DMS114 treated with DMSO at 0.1 percent for 48 hours (cell line): ENCODE measurements around the gene PRKRIP1.
"Not testable (repeated sequence)": the region's sequence is repeated elsewhere in the genome, so short reads cannot be mapped to it uniquely, and the experiment has no call there.

Source experiments
- DNase-seq: peaks from one replicate; lab custom pipeline; 2025; ENCODE audit not compliant: unreplicated experiment; lab: John Stamatoyannopoulos, UW

PRKRIP1 gene

DNA sequence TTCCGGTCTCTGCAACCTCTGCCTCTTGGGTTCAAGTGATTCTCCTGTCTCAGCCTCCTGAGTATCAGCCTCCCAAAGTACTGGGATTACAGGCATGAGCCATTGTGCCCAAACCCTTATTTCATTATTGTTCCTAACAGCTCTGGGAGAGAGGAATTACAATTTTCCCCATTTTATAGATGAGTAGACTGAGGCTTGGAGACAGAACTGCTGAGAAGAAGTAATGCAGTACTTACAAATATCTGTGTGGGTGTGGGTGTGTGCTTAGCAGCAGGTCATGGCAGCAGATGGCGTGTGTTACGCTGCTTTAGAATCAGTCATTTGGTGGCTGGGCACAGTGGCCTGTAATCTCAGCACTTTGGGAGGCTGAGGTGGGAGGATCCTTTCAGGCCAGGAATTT, 7.4 kb downstream of the PRKRIP1 start:
- no peak for DNase-seq

- no peak for DNase-seq
These were observed 8.1 kb downstream of the PRKRIP1 start for GRCh38 chr7:102404005-102404861.

DNA sequence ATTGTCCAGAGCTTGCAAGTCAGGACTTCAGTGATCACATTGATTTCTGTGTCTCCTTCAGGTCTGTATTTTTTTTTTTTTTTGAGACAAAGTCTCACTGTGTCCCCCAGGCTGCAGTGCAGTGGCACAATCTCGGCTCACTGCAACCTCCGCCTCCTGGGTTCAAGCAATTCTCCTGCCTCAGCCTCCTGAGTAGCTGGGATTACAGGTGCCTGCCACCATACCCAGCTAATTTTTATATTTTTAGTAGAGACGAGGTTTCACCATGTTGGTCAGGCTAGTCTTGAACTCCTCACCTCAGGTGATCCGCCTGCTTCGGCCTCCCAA, 8.7 kb downstream of the PRKRIP1 start:
- DNase-seq, result not testable (repeated sequence)

- DNase-seq, result no peak
These were observed 11.7 kb downstream of the PRKRIP1 start for GRCh38 chr7:102407910-102408309.

GRCh38 chr7:102408530-102408929, 12.4 kb downstream of the PRKRIP1 start:
- not testable (repeated sequence) for DNase-seq

- no peak for DNase-seq
These were observed 13.2 kb downstream of the PRKRIP1 start for GRCh38 chr7:102409340-102409739.

DNA sequence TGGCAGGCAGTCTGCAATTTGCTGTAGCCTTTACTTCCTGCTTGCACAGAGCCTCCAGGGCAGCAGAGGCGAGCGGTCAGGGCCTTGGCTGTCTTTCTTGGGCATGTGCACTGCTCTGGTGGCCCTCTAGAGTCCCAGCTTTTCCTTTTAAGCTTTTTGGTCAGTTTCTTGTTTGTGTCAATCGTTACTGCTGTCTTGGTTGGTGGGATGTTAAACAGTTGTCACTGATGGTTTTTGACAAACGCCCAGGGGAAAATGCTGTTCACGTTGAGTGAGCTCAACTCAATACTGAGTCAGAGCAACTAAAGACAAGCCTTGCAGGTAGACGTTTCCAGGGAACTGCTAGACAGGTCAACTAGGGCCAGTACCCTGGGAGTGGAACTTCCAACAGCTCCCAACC, 14.0 kb downstream of the PRKRIP1 start:
- DNase-seq, result no peak

DNA sequence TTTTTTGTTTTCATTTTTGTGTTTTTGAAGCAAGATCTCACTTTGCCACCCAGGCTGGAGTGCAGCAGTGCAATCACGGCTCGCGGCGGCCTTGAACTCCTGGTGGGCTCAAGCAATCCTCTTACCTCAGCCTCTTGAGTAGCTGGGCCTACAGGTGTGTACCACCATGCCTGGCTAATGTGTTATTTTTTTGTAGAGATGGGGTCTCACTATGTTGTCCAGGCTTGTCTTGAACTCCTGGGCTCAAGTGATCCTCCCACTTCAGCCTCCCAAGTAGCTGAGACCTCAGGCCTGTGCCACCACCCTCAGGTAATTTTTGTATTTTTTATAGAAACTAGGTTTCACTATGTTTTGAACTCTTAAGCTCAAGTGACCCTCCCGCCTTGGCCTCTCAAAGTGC, 14.8 kb downstream of the PRKRIP1 start:
- no peak for DNase-seq

- DNase-seq, result no peak
These were observed 16.4 kb downstream of the PRKRIP1 start for GRCh38 chr7:102412548-102412947.

GRCh38 chr7:102413091-102413490, 16.9 kb downstream of the PRKRIP1 start:
- DNase-seq, result no peak

GRCh38 chr7:102413611-102414010, 17.4 kb downstream of the PRKRIP1 start:
- no peak for DNase-seq

GRCh38 chr7:102415685-102416225, 19.6 kb downstream of the PRKRIP1 start:
- no peak for DNase-seq

DNA sequence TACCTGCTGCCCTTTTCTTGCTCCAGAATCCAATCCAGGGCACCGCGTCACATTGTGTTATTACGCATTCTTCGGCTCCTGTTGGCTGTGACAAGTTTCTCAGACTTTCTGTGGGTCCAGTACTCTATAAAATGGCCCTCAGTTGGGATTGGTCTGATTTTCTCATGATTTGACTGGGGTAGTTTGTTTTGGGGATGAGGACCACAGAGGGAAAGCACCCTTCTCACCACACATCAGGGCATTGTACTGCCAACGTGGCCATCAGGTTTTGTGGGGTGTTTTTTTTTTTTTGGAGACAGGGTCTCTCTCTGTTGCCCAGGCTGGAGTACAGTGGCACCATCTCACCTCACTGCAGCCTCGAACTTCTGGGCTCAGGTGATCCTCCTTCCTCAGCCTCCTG, 20.2 kb downstream of the PRKRIP1 start:
- DNase-seq, result no peak

- no peak for DNase-seq
These were observed 20.9 kb downstream of the PRKRIP1 start for GRCh38 chr7:102417105-102417504.

GRCh38 chr7:102418592-102418991, 22.4 kb downstream of the PRKRIP1 start:
- no peak for DNase-seq

DNA sequence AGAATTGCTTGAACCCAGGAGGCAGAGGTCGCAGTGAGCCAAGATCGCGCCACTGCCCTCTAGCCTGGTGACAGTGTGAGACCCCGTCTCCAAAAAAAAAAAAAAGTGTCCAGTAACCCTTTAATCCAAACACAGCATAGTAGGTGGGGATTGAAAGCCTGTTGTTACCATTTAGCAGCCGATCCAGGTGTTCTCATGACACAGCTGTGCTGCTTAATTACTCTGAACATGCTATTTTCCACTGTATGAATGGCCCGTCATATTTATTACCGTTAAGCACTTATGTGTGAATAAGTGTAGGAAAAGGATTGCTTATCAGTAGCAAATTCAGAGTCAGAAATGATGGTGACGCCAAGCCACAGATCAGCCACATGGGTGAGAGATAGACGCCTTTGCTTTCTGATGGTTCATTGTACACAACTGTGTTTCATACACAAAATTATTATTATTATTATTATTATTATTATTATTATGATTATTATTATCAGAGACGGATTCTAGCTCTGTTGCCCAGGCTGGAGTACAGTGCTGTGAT, 25.6 kb downstream of the PRKRIP1 start:
- DNase-seq, result no peak

- no peak for DNase-seq
These were observed 28.0 kb downstream of the PRKRIP1 start for GRCh38 chr7:102424129-102424551.

GRCh38 chr7:102424787-102425218, 28.6 kb downstream of the PRKRIP1 start:
- no peak for DNase-seq

DNA sequence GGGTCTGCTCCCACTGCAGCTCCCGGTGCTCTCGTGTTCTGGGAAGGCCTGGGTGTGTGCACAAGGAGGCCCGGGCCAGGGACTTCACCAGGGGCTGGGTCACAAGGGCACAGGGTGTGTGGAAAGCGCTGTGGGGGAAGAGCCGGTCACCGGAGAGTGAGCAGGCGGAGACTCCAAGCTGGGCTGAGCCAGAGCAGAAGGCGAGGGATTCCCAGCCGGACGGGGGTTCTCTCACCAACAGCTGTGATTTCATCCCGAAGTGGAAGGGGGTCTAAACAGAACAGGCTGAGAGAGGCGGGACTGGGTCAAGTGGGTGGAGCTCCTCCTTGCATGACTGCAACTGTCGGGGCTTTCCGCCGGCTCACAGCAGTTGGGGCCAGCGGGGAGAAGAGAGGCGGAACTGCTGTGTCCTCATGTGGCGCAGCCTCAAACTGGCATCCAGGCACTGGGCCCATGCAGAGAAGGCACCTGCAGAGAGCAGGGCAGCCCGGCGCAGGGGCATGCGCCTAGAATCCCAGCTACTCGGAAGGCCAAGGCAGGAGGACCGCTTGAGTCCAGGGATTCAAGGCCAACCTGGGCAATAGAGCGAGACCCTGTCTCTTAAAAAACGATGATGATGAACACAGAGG, 29.6 kb downstream of the PRKRIP1 start:
- no peak for DNase-seq

DNA sequence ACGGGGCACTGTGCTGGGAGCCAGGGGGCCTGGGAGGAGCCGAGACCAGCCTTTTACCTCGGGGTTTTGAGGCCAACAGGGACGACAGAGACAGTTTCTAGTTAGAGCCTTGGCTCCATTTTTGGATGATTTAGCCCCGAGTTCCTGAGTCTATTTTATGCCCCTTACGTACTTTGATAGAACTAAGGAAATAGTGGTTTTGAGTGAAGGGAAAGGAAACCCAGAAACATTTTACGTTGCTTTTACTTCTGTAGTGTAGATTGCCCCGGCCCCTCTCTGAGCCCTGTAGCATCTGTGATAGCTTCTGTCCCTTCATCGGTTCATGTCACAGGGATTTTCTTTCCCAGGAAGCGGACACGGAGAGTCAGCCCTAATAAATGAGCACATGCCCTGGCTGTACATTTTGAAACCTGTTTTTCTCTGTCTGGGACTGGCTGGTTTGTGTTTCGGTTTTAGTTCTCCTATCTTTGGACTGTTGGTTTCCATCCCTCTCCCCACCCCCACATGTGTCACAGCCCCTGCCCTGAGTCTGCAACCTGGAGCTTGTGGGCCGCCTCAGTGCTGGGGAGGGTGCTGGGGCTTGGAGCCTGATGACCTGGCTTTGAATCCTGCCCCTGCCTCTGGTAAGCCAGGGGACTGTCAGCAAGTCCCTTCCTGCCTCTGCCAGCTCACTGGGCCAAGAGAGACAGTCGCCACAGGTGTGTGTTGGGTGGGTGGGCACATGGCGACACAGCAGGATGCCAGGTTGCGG, 30.3 kb downstream of the PRKRIP1 start:
- DNase-seq, result no peak

GRCh38 chr7:102427019-102427405, 30.8 kb downstream of the PRKRIP1 start:
- no peak for DNase-seq
